Spleen (tissue), 11 donors: ENCODE data around the gene OSMR. TPM values are rescaled to one million over a fixed set of nuclear protein-coding genes. Genes with fewer than 3 reads are reported as not detected.

ENCODE experiments used
- DNase-seq: peaks from one replicate; pipeline ENCODE4 v3.0.0-alpha.2; 2020
- H3K27ac ChIP-seq, 8 donors: fragments of 200-600 bp; sonication (generic) in 7 of 8; 1 replicate in 4 of 8; 2 replicates in 4 of 8; pipeline versions ENCODE4 v1.5.0 to v1.8.0; 2016 to 2021; ENCODE audit warnings: inconsistent platforms in 4 of 8, mild to moderate bottlenecking in 4 of 8, moderate library complexity in 1 of 8
- H3K27me3 ChIP-seq, 7 donors: fragments of 200-600 bp; sonication (generic) in 6 of 7; replicated peaks in 1 of 7; 1 replicate in 4 of 7; 2 replicates in 3 of 7; pipeline versions ENCODE4 v1.5.0 to v1.8.0; 2016 to 2021; ENCODE audit warnings: inconsistent platforms in 3 of 7, mild to moderate bottlenecking in 1 of 7
- H3K36me3 ChIP-seq, 6 donors: fragments of 200-600 bp; sonication (generic) in 5 of 6; 1 replicate in 4 of 6; 2 replicates in 2 of 6; pipeline versions ENCODE4 v1.5.0 to v1.8.0; 2016 to 2021; ENCODE audit warnings: inconsistent platforms in 2 of 6
- H3K4me1 ChIP-seq, 6 donors: fragments of 200-600 bp; sonication (generic) in 5 of 6; 1 replicate in 3 of 6; 2 replicates in 3 of 6; pipeline versions ENCODE4 v1.5.0 to v1.8.0; 2016 to 2021; ENCODE audit warnings: inconsistent platforms in 3 of 6
- H3K4me3 ChIP-seq, 8 donors: fragments of 200-600 bp; sonication (generic) in 7 of 8; 1 replicate in 4 of 8; 2 replicates in 4 of 8; pipeline versions ENCODE4 v1.5.0 to v1.8.0; 2016 to 2021; ENCODE audit warnings: inconsistent platforms in 4 of 8, mild to moderate bottlenecking in 4 of 8, moderate library complexity in 2 of 8
- H3K9me3 ChIP-seq, 8 donors: fragments of 200-600 bp; sonication (generic) in 7 of 8; 1 replicate in 4 of 8; 2 replicates in 4 of 8; pipeline versions ENCODE4 v1.5.0 to v1.8.0; 2016 to 2021; ENCODE audit warnings: inconsistent platforms in 4 of 8
- CTCF ChIP-seq, 11 experiments: fragments of 200-600 bp in 7 of 11; fragments of 450-650 bp in 4 of 11; sonication (generic) in 4 of 11; IDR thresholded peaks in 8 of 11; conservative IDR thresholded peaks in 3 of 11; 1 replicate in 7 of 11; 2 replicates in 4 of 11; pipeline versions ENCODE4 v1.4.0 to v1.8.0; 2016 to 2021; ENCODE audit warnings: antibody characterized with exemption in 11 of 11, inconsistent platforms in 4 of 11, mild to moderate bottlenecking in 1 of 11
- POLR2A ChIP-seq, 3 donors: fragments of 450-650 bp; IDR thresholded peaks; one replicate each; pipeline ENCODE4 v1.5.1; 2017; ENCODE audit warnings: antibody characterized with exemption in 3 of 3, mild to moderate bottlenecking in 1 of 3
- POLR2AphosphoS5 ChIP-seq, 3 donors: sonication (generic); formaldehyde crosslinking; IDR thresholded peaks; one replicate each; pipeline ENCODE4 v1.5.1; 2017; ENCODE audit warnings: antibody characterized with exemption in 3 of 3
- WGBS, 5 donors: extraction: QIAGEN DNeasy Blood & Tissue Kit in 3 of 5; methylation state at CpG; one replicate each; pipeline versions ENCODE4 v1.1.5 to v1.1.7; 2013 to 2018; 5-methylcytosine and 5-hydroxymethylcytosine counted together
- intact Hi-C: fragments of 100-400 bp; cut with DNase I; formaldehyde crosslinking; loops from one replicate; pipeline ENCODE4 v1.15.0; 2023; ENCODE audit warnings: low total_unique reads
- polyA plus RNA-seq, 3 donors: library from polyadenylated mRNA; stranded (reverse); fragments of 200-250 nt; gene quantifications; one replicate each; pipeline ENCODE4 v1.2.1, GENCODE V29; 2013
- total RNA-seq, 7 donors: library from RNA; depleted of rRNA in 3 of 7; stranded (reverse); fragments of >200 nt in 3 of 7; fragmentation: NEBNext Ultra II Directional in 4 of 7; extraction: Animal tissue kit (Norgen Biotek cat#: 25700) in 4 of 7; gene quantifications; one replicate each; pipeline versions ENCODE4 v1.1.0 to v1.2.1, GENCODE V29; 2016 to 2021
- donor health status: healthy with polysubstance abuse.
- donor health status: DM: no; HTN: no; CAD: no; lungs with moderate emphysema.
- donor health status: DM: no; HTN: no; CAD: no.
- donor health status: Bipolar disorder and iron deficiency.
- donor health status: healthy.
- donor health status: DM: no; HTN: no; CAD: no.
- donor health status: DM: yes; HTN: yes; CAD: no.

OSMR gene
- total and polyA plus RNA-seq, 10 donors = 2.5 to 74.6 (median 67.9) TPM

GRCh38 chr5:38799556-38800377 lies 46.0 kb upstream of the OSMR start:
- peaks cover 0 to 4% (median 0%) of the 10 kb centered on the region in 7 donors for H3K27me3 ChIP-seq
- 75 to 87% (median 80%) methylated on average over 13 of the region's 13 CpGs for WGBS, 5 donors
- peaks cover 0 to 20% (median 0%) of the 10 kb centered on the region in 6 donors for H3K4me1 ChIP-seq
- DNase-seq = no peak
- no peak overlapping the region for H3K4me3 ChIP-seq
- no peaks in the 10 kb centered on the region for H3K9me3 ChIP-seq
- no peaks in the 10 kb centered on the region for H3K36me3 ChIP-seq
- intact Hi-C loops = loop anchor here (10.0 kb wide), 1 partner anchor 245 kb away; the partner anchor contains the start of gene LIFR
- no peak for TF ChIP-seq POLR2A (IDR thresholded peaks at IDR 0.05)
- TF ChIP-seq CTCF (IDR thresholded peaks at IDR 0.05 in 8 of 11, conservative IDR thresholded peaks at IDR 0.05 in 3 of 11) = no peak
- TF ChIP-seq POLR2AphosphoS5 (IDR thresholded peaks at IDR 0.05) = no peak
- H3K27ac ChIP-seq = peak overlapping the region in 2 of 8 donors; percentile 16 to 44

- H3K36me3 ChIP-seq = no peaks in the 10 kb centered on the region
- no peaks in the 10 kb centered on the region for H3K27me3 ChIP-seq
- intact Hi-C loops = loop anchor here (10.0 kb wide), 1 partner anchor 246 kb away; the partner anchor contains the start of gene LIFR
- DNase-seq = no peak
- WGBS, 5 donors = 43 to 66% (median 54%) methylated on average over 3 of the region's 3 CpGs
- peak in 1 of 3 donors; percentile 43 for TF ChIP-seq POLR2AphosphoS5 (IDR thresholded peaks at IDR 0.05)
- no peak for TF ChIP-seq POLR2A (IDR thresholded peaks at IDR 0.05)
- H3K9me3 ChIP-seq = no peaks in the 10 kb centered on the region
- H3K4me1 ChIP-seq = peaks cover 0 to 18% (median 0%) of the 10 kb centered on the region in 6 donors
- H3K4me3 ChIP-seq = no peak overlapping the region
- H3K27ac ChIP-seq = peak overlapping the region in 2 of 8 donors; percentile 16 to 44
These were observed 45.3 kb upstream of the OSMR start for GRCh38 chr5:38800515-38800914.

- Histone ChIP-seq H3K27me3 (no peaks in the 10 kb centered on the region), H3K4me1 (peaks cover 0 to 18% (median 0%) of the 10 kb centered on the region in 6 donors), H3K27ac (no peak overlapping the region), H3K36me3 (no peaks in the 10 kb centered on the region), H3K4me3 (no peak overlapping the region), H3K9me3 (no peaks in the 10 kb centered on the region)
- intact Hi-C loops = loop anchor here (10.0 kb wide), 1 partner anchor 247 kb away; the partner anchor contains the start of gene LIFR
- TF ChIP-seq CTCF (IDR thresholded peaks at IDR 0.05 in 8 of 11, conservative IDR thresholded peaks at IDR 0.05 in 3 of 11) = no peak
- TF ChIP-seq POLR2AphosphoS5 (IDR thresholded peaks at IDR 0.05) = no peak
- no peak for TF ChIP-seq POLR2A (IDR thresholded peaks at IDR 0.05)
- DNase-seq = no peak
- 84 to 94% (median 90%) methylated on average over 4 of the region's 4 CpGs for WGBS, 5 donors
These were observed 43.7 kb upstream of the OSMR start for GRCh38 chr5:38802125-38802524.

GRCh38 chr5:38803246-38803645 lies 42.6 kb upstream of the OSMR start:
- DNase-seq = no peak
- Histone ChIP-seq H3K4me3 (no peak overlapping the region), H3K4me1 (peaks cover 0 to 29% (median 7%) of the 10 kb centered on the region in 6 donors), H3K9me3 (no peaks in the 10 kb centered on the region), H3K27ac (no peak overlapping the region), H3K27me3 (no peaks in the 10 kb centered on the region), H3K36me3 (no peaks in the 10 kb centered on the region)
- WGBS, 5 donors = 82 to 93% (median 87%) methylated on average over 6 of the region's 6 CpGs
- intact Hi-C loops = loop anchor here (10.0 kb wide), 1 partner anchor 248 kb away; the partner anchor contains the start of gene LIFR
- TF ChIP-seq POLR2AphosphoS5 (IDR thresholded peaks at IDR 0.05) (no peak), CTCF (IDR thresholded peaks at IDR 0.05 in 8 of 11, conservative IDR thresholded peaks at IDR 0.05 in 3 of 11) (no peak)
